GM12878 (cell line): ENCODE measurements around the gene RARS1. TPM values are rescaled to one million over a fixed set of nuclear protein-coding genes. Genes with fewer than 3 reads are reported as not detected.

Source experiments
- ATF3 ChIP-seq: IDR thresholded peaks from 2 replicates; pipeline ENCODE4 v1.6.1; 2011; ENCODE audit warnings: low read depth, mild to moderate bottlenecking, low read length, moderate library complexity, borderline replicate concordance; ENCODE audit errors: extremely low read depth
- BHLHE40 ChIP-seq, 2 experiments: fragments of 450-650 bp in 1 of 2; IDR thresholded peaks; 2 replicates each; pipeline ENCODE4 v1.6.1; 2011 to 2017; ENCODE audit warnings: low read depth in 2 of 2, borderline replicate concordance in 1 of 2, improper control_type of control experiment in 1 of 2, low read length in 1 of 2, mild to moderate bottlenecking in 1 of 2
- CBFB ChIP-seq: IDR thresholded peaks from 2 replicates; pipeline ENCODE4 v1.6.1; 2016; ENCODE audit warnings: antibody characterized with exemption, low read depth
- CEBPZ ChIP-seq: fragments of 150-350 bp; IDR thresholded peaks from 2 replicates; pipeline ENCODE4 v1.6.1; 2016; ENCODE audit warnings: low read depth, low read length
- CHD1 ChIP-seq: IDR thresholded peaks from 2 replicates; pipeline ENCODE4 v1.6.1; 2012; ENCODE audit warnings: low read depth, low read length, improper control_type of control experiment
- E4F1 ChIP-seq: fragments of 450-650 bp; IDR thresholded peaks from 2 replicates; pipeline ENCODE4 v1.6.1; 2018; ENCODE audit warnings: borderline replicate concordance, mild to moderate bottlenecking; ENCODE audit not compliant: partially characterized antibody
- ETV6 ChIP-seq, 2 experiments: fragments of 450-650 bp in 1 of 2; IDR thresholded peaks in 1 of 2; conservative IDR thresholded peaks in 1 of 2; 2 replicates each; pipeline ENCODE4 v1.6.1; 2014; ENCODE audit warnings: antibody characterized with exemption in 1 of 2, borderline replicate concordance in 1 of 2, low read depth in 1 of 2, mild to moderate bottlenecking in 1 of 2, moderate library complexity in 1 of 2
- MXI1 ChIP-seq: fragments of 150-350 bp; IDR thresholded peaks from 2 replicates; pipeline ENCODE4 v1.6.1; 2011; ENCODE audit warnings: low read depth, mild to moderate bottlenecking, inconsistent platforms, low read length, improper control_type of control experiment
- PKNOX1 ChIP-seq: fragments of 450-650 bp; IDR thresholded peaks from 2 replicates; pipeline ENCODE4 v1.6.1; 2016; ENCODE audit warnings: mild to moderate bottlenecking
- SKIL ChIP-seq: fragments of 450-650 bp; IDR thresholded peaks from 2 replicates; pipeline ENCODE4 v1.6.1; 2017; ENCODE audit warnings: mild to moderate bottlenecking, low read depth, inconsistent platforms; ENCODE audit not compliant: poor library complexity, severe bottlenecking
- YY1 ChIP-seq: IDR thresholded peaks from 2 replicates; pipeline ENCODE4 v1.6.1; 2011; ENCODE audit warnings: low read depth, mild to moderate bottlenecking, low read length
- ZBTB4 ChIP-seq: fragments of 450-650 bp; formaldehyde crosslinking; IDR thresholded peaks from 2 replicates; pipeline ENCODE4 v1.4.0; 2022; ENCODE audit warnings: mild to moderate bottlenecking, moderate library complexity
- polyA plus RNA-seq, 11 experiments: library from polyadenylated mRNA; depleted of rRNA in 4 of 11; unstranded in 6 of 11; stranded (reverse) in 5 of 11; fragments of >200 nt; fragmentation: Nextera tagmentation in 4 of 11; fragmentation: Illumina TruSeq in 1 of 11; extraction: Ambion mirVana in 4 of 11; extraction: Trizol in 1 of 11; gene quantifications; 1 replicate in 1 of 11; 2 replicates in 10 of 11; pipeline versions ENCODE4 v1.2.1 to v1.2.3, GENCODE V29; 2011 to 2016; ENCODE audit warnings: inconsistent platforms in 2 of 11, missing spikeins in 2 of 11, low read depth in 1 of 11
- total RNA-seq, 4 experiments: library from RNA; depleted of rRNA in 3 of 4; stranded (reverse); fragments of >200 nt in 3 of 4; fragmentation: Illumina TruSeq in 1 of 4; extraction: Trizol in 1 of 4; gene quantifications; 2 replicates each; pipeline versions ENCODE4 v1.2.1 to v1.2.3, GENCODE V29; 2013 to 2021

Gene RARS1
- total and polyA plus RNA-seq, 10 of the 15 experiments (the other 5 are each of a cell fraction or from before 2014, with no cell fraction given): 80.5 to 127 (median 105) TPM

GRCh38 chr5:168486136-168486879, at the start of gene RARS1 (continued):
- TF ChIP-seq ZBTB4 (CRISPR knock-in tag) (no peak), ETV6 (conservative IDR thresholded peaks at IDR 0.05 in 1 of 2, IDR thresholded peaks at IDR 0.05 in 1 of 2; ENCODE audit: borderline replicate concordance in 1 of 2, low read depth in 1 of 2) (peak in 1 of 2 experiments; percentile 79; a peak in 2 of 4 replicates), BHLHE40 (IDR thresholded peaks at IDR 0.05; ENCODE audit: borderline replicate concordance in 1 of 2, low read depth in 2 of 2, low read length in 1 of 2) (peak; percentile 45 to 56; a peak in 3 of 4 replicates), MXI1 (peak; percentile 65), CHD1 (no peak), YY1 (peak; percentile 70), CEBPZ (no peak), PKNOX1 (peak; percentile 82), ATF3 (no peak), CBFB (peak; percentile 73), E4F1 (peak; percentile 16), SKIL (no peak)
